A673 (cell line): ENCODE measurements around the gene MLEC. TPM values are rescaled to one million over a fixed set of nuclear protein-coding genes. Genes with fewer than 3 reads are reported as not detected.
A peak's percentile ranks its signal among the peaks of the same experiment; 100 is the strongest.

ENCODE experiments used
- BruUV-seq: library from RNA; stranded (reverse); fragments of 400-500 nt; replicated peaks from 2 replicates; lab custom pipeline; 2021; lab: Mats Ljungman, UMichigan
- CTCF ChIA-PET: fragments of 300-600 bp; sonication (Branson Sonifier 250); formaldehyde crosslinking; loops from one replicate; lab custom pipeline; 2022; ENCODE audit warnings: antibody characterized with exemption; lab: Charles Lee
- POLR2A ChIA-PET: fragments of 300-600 bp; sonication (Branson Sonifier 250); formaldehyde crosslinking; loops from one replicate; lab custom pipeline; 2022; ENCODE audit warnings: antibody characterized with exemption; ENCODE audit not compliant: low non-redundant PET; lab: Charles Lee
- DNase-seq: peaks from one replicate; pipeline ENCODE4 v3.0.0-alpha.2; 2015; ENCODE audit warnings: low spot score
- H3K27ac ChIP-seq: fragments of 200-600 bp; sonication (generic); 2 replicates; pipeline ENCODE4 v1.5.1; 2016; ENCODE audit warnings: mixed run types, low read depth, mild to moderate bottlenecking, mixed read lengths, antibody characterized with exemption, low read length; ENCODE audit not compliant: poor library complexity, severe bottlenecking
- H3K27me3 ChIP-seq: fragments of 200-600 bp; sonication (generic); replicated peaks from 2 replicates; pipeline ENCODE4 v1.6.1; 2017; ENCODE audit warnings: mixed run types, low read depth, mild to moderate bottlenecking, mixed read lengths, antibody characterized with exemption, low read length; ENCODE audit not compliant: insufficient read depth, poor library complexity
- H3K36me3 ChIP-seq: fragments of 200-600 bp; sonication (generic); 2 replicates; pipeline ENCODE4 v1.6.1; 2016; ENCODE audit warnings: mixed run types, mild to moderate bottlenecking, mixed read lengths, antibody characterized with exemption, low read length; ENCODE audit not compliant: insufficient read depth, poor library complexity, severe bottlenecking
- H3K4me1 ChIP-seq: fragments of 200-600 bp; sonication (generic); 2 replicates; pipeline ENCODE4 v1.6.1; 2017; ENCODE audit warnings: mixed run types, mild to moderate bottlenecking, mixed read lengths, antibody characterized with exemption, low read length; ENCODE audit not compliant: insufficient read depth, poor library complexity, severe bottlenecking
- H3K4me3 ChIP-seq: fragments of 200-600 bp; sonication (generic); 2 replicates; pipeline ENCODE4 v1.5.1; 2016; ENCODE audit warnings: low read depth, mixed run types, mild to moderate bottlenecking, mixed read lengths, low read length; ENCODE audit not compliant: poor library complexity, severe bottlenecking
- H3K9me3 ChIP-seq: fragments of 200-600 bp; sonication (generic); 2 replicates; pipeline ENCODE4 v1.6.1; 2016; ENCODE audit warnings: mixed run types, low read depth, mild to moderate bottlenecking, mixed read lengths, antibody characterized with exemption, low read length; ENCODE audit not compliant: poor library complexity, severe bottlenecking
- EZH2 ChIP-seq: fragments of 200-600 bp; sonication (generic); IDR thresholded peaks from 2 replicates; pipeline ENCODE4 v1.6.1; 2017; ENCODE audit warnings: borderline replicate concordance, low read depth, mild to moderate bottlenecking, mixed read lengths, antibody characterized with exemption, low read length; ENCODE audit not compliant: poor library complexity, severe bottlenecking
- intact Hi-C: fragments of 100-400 bp; cut with micrococcal nuclease; formaldehyde crosslinking; loops from one replicate; pipeline ENCODE4 v1.10.0; 2022; ENCODE audit not compliant: unreplicated experiment
- total RNA-seq: library from RNA; stranded (reverse); gene quantifications from 2 replicates; pipeline ENCODE4 v1.2.3, GENCODE V29; 2021
- TF ChIP-seq, protein P1 (sequence below): fragments of 300-800, 200-600 bp; sonication (generic); conservative IDR thresholded peaks from 2 replicates; pipeline ENCODE4 v1.5.1; 2017; ENCODE audit warnings: low read depth, mild to moderate bottlenecking, antibody characterized with exemption, low read length, moderate library complexity, mixed read lengths

The MLEC gene
- total RNA-seq, 1 experiment from 2014 or later, result 176 TPM

DNA sequence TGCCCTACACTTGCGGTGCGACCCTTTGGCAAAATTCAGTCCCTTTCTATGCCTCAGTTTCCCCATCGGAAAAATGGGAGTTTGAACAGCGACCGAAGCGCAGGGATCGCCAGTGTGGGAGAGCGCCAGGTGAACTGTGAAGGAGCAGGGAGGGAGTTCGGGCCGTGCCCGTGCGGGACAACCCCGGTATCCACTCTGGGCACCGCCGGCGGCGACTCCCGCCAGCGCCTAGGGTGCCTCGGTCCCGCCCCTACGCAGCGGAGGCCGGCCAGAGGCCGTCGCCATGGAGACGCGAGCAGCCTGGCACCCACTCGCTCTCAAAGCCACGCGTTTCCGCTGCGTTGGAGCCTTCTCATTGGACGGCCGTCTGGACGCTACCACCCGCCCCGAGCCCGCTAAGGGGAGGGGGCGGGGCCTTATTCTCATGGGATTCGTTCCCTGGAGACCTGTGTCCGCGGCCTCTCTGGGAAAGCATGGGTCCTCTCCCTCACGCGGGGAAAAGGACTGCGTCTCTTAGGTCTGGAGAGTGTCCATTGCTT is 729 bp upstream of the MLEC start:
- no TSS peak for BruUV-seq
- ChIA-PET POLR2A (no interaction called here), CTCF (no interaction called here)
- TF ChIP-seq EZH2, result no peak
- TF ChIP-seq, protein P1, sequence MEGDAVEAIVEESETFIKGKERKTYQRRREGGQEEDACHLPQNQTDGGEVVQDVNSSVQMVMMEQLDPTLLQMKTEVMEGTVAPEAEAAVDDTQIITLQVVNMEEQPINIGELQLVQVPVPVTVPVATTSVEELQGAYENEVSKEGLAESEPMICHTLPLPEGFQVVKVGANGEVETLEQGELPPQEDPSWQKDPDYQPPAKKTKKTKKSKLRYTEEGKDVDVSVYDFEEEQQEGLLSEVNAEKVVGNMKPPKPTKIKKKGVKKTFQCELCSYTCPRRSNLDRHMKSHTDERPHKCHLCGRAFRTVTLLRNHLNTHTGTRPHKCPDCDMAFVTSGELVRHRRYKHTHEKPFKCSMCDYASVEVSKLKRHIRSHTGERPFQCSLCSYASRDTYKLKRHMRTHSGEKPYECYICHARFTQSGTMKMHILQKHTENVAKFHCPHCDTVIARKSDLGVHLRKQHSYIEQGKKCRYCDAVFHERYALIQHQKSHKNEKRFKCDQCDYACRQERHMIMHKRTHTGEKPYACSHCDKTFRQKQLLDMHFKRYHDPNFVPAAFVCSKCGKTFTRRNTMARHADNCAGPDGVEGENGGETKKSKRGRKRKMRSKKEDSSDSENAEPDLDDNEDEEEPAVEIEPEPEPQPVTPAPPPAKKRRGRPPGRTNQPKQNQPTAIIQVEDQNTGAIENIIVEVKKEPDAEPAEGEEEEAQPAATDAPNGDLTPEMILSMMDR, result no peak
- intact Hi-C loops, result no loop called here
- Histone ChIP-seq H3K4me1 (peaks cover 23% of the 10 kb centered on the region), H3K36me3 (no peaks in the 10 kb centered on the region), H3K27me3 (no peaks in the 10 kb centered on the region), H3K9me3 (no peaks in the 10 kb centered on the region), H3K4me3 (peak overlapping the region; percentile 93), H3K27ac (peak overlapping the region; percentile 98)
- DNase-seq, result peak; percentile 99

DNA sequence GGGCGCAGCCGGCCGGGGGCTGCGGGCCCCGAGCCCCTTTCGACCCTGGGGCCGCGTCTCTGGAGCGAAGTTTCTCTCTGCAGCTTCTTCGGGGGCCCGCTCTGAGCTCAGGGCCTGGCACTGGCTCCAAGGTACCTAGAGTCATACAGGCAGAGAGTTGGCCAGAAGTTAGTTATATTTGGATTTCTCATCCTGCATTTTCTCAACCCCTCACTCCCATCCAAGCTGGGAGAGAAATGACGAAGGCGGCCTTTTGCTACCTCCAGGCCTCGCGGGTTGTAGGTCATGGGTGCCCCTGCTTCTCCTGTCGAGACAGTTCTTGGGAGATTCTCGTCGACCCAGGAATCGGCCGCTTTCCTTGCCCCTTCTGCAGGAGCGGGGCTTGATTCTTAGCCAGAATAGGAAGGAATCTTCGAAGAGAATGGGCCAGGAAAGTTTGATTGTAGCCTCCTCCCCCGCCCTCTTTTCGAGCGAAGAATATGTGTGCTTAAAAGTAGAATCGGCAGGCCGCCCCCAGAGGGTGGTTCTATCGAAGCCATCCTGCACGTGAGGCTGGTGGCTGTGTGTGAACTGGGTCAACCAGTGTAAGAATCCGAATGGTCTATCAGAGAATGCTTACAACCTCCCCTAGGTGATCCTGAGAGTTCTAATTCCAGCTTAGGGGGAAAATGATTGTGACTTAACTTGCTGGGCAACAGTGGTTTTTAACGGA is 785 bp downstream of the MLEC start:
- H3K36me3 ChIP-seq, result no peaks in the 10 kb centered on the region
- POLR2A ChIA-PET, result no interaction called here
- TF ChIP-seq EZH2, result no peak
- TF ChIP-seq, protein P1, result no peak
- CTCF ChIA-PET, result interaction anchor here (0.7 to 0.9 kb wide), 2 partner anchors 39 to 47 kb away, joined by 3 to 7 read pairs; partner anchors contain the start of gene CABP1
- no peak for DNase-seq
- no peaks in the 10 kb centered on the region for H3K9me3 ChIP-seq
- peaks cover 24% of the 10 kb centered on the region for H3K4me1 ChIP-seq
- no TSS peak for BruUV-seq
- peak overlapping the region; percentile 98 for H3K27ac ChIP-seq
- H3K4me3 ChIP-seq, result peak overlapping the region; percentile 93
- no peaks in the 10 kb centered on the region for H3K27me3 ChIP-seq
- intact Hi-C loops, result no loop called here

DNA sequence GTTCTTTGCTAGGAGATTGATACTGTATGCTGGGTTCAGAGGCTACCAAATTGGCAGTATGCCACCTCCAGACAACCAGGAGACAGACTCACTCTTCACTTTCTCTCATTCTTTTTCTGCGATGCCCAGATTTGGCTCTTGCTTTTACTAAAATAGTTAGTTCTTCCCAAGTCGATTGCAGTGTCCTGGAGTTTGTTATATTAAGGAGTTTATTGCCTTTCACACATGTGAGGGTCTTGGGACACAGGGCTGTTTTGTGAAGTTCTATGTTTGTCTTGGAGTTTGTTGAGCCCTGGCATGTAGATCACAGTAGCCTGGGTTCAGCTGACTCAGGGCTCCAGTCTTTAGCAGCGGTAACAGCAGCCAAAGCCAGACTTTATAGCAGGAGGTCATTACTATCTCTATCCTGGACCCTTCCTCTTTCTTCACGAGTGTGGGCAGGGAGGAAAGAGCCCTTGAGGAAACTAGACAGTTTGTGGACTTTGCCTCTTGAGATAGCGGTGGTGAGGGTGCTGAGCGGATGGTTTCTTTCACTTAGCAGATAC is 1.6 kb downstream of the MLEC start:
- ChIA-PET POLR2A (no interaction called here), CTCF (no interaction called here)
- peak overlapping the region; percentile 93 for H3K4me3 ChIP-seq
- no TSS peak for BruUV-seq
- peaks cover 24% of the 10 kb centered on the region for H3K4me1 ChIP-seq
- TF ChIP-seq, protein P1, result no peak
- TF ChIP-seq EZH2, result no peak
- intact Hi-C loops, result no loop called here
- H3K27me3 ChIP-seq, result no peaks in the 10 kb centered on the region
- H3K36me3 ChIP-seq, result peaks cover 2% of the 10 kb centered on the region
- H3K9me3 ChIP-seq, result no peaks in the 10 kb centered on the region
- peak overlapping the region; percentile 98 for H3K27ac ChIP-seq
- DNase-seq, result no peak
